CD4-positive, alpha-beta T cell treated with Interleukin-17A for 1 hour (primary cell): ENCODE data around the gene CD44.
A peak's percentile ranks its signal among the peaks of the same experiment; 100 is the strongest.

ENCODE experiments used
- DNase-seq: peaks from one replicate; pipeline ENCODE4 v3.0.0-alpha.2; 2020

The CD44 gene

DNA sequence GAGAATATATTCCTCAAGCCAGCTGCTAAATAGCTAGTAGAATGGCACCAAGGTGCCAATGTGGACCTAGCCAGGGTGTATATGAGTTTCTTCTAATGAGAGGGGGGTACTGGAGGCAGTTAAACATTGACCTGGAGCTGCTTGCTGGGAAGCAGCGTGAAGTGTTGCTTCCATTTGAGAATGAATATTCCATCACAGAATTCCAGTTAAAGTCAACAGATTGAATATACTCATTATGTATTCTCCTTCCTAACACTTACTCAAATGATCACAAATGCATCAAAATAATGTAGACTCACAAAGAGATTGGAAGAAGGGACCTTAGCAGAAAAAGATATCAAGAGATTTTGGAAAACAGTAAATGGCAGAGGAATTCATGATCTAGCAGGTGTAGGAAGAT lies 102.1 kb downstream of the CD44 start:
- no peak for DNase-seq

GRCh38 chr11:35241531-35241930 lies 102.6 kb downstream of the CD44 start:
- no peak for DNase-seq

- peak; percentile 34 for DNase-seq
These were observed 103.7 kb downstream of the CD44 start for GRCh38 chr11:35242412-35243242.

DNA sequence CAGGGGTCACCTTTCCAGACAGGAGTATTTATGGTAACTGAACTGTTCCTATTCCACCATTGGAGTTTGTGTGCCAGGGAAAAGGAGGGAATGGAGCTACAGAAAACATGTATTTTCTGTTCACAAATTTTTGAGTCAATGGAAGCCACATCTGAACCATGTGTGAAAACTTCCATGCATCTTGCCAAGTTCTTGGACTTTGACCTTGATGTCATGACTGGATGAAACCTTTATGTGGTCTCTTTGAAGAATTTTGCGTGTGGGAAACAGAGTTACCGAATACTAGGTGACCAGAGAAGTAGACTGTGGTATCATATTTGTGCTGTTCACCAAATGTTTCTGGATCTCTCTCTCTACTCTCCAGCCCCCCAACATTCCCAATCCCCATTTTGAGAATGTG lies 104.8 kb downstream of the CD44 start:
- no peak for DNase-seq

DNA sequence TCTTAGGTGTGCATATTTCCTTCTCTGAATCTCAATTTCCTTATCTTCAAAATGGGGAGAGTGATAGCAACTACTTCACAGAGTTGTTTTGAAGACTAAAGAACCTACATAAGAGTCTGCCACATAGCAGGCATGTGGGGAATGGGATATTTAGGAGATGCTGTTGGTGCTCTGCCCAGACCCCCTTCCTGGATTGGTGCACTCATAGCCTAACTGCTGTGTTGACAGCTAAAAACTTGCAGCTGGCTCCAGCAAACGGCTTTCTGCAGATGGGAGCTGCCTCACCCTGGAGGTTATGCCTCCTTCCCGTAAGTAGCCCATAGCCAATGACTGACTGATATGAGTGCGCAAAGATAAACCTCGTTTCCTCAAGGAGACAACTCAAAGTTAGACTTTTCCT lies 106.1 kb downstream of the CD44 start:
- DNase-seq: no peak

DNA sequence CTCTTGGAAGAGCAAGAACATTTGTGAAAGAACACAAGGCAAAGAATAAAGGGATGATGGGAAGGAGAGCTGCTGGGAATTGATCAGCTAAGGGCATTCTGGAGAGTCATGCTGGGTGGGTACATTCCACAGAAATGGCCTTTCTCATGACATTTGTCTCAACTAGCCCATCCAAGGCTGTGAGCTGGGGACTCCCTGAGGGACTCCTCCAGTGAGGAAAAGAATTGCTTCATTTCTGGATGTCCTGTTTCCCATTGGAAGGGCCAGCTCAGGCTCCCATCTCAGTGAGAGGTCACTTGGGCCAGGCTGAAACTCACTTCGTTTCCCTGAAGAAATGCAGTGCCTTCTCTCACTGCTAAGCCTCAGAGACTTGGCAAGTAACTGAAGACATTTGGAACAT lies 106.8 kb downstream of the CD44 start:
- DNase-seq: no peak

- DNase-seq: no peak
These were observed 107.8 kb downstream of the CD44 start for GRCh38 chr11:35246745-35247144.

- peak; percentile 91 for DNase-seq
These were observed 108.5 kb downstream of the CD44 start for GRCh38 chr11:35247428-35247827.

DNA sequence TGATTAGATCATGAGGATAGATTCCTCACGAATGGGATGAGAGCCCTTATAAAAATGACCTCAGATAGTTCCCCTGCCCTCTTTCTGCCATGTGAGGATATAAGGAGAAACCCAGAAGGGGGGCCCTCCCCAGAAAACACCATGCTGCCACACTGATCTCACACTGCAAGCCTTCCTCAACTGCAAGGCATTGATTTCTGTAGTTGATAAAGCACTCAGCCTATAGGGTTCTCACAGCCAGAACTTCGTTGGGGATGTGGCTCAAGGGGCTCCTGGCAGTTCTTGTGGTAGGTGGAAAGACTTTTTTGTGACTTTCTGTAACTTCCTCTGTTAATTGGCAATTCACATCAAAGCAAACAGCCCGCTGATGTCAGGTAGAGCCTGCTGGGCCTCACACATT lies 108.9 kb downstream of the CD44 start:
- DNase-seq: peak; percentile 67

DNA sequence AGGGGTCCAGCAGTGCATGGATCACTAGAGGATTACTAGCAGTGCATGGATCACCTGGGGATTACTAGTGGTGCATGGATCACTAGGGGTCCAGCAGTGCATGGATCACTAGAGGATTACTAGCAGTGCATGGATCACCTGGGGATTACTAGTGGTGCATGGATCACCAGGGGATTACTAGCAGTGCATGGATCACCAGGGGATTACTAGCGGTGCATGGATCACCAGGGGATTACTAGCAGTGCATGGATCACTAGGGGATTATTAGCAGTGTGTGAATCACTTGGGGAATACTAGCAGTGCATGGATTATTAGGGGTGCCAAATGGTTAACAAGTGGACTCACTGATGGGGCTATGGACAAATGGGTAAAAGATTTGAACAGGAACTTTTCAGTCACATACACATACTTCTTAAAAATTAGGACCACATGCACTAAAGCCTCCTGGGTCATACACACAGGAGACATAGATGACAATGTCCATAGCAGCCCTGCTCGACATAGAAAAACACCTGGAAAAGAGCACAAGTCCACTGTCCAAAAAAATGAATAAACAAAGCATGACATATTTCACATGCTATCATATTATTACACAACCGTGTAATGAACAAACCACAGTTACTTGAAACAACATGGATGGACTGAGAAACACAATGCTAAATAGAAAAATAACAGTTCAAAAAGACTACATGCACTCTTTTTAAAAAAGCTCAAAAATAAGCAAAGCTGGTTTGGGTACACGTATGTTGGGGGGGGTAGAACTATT lies 109.8 kb downstream of the CD44 start:
- no peak for DNase-seq

DNA sequence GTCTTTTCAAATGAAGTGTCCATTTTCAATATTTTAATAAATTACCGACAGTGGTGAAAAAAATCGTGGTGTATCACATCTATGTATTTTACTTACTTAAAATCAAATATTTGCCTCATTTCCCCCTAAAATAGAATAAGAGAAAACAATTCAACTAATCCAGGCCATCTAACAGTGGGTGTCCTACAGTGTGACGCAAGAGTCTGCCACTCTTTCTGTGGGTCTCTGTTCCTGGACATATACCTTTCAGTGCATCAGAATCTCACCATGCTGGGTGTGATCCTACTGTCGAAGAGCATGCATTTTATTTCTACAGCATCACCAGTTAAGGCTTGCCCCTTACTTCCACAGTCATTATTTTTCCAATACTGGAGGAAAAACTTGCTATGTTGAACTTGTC lies 111.2 kb downstream of the CD44 start:
- no peak for DNase-seq

DNA sequence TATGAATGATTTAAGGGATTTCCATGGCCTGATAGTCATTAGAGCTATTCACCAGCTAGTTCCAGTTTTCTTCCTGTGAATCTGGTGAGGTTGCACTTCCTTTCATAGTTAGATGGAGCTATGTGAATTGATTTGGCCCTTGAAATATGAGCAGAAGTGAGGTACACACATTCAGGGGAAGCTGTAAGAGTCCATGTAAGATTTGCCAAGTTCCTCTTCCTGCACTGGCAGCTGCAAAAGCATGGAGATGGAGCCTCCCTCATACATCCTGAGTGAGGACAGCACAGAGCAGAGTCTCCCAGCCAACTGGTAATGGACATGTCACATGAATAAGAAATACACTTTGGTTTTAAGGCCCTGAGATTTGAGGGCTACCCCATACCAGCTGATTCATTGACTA lies 111.7 kb downstream of the CD44 start:
- DNase-seq: no peak

DNA sequence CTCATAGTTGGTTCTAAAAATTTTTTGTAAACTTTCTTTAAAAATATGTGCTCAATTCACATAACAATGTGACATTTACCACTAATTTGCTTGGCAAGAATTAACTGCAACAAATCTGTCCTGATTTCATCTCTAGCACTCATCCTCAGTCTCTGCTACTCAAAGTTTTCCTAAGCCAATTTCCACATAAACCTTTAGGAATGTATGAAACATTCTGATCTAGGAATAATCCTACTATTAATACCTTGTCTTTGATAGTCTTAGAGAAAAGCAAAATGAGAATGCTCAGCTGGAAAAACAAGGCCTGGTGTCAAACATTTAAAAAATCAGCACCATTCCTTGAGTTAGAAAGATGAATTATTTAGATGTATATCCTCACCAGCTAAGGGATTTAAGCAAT lies 114.3 kb downstream of the CD44 start:
- DNase-seq: no peak

GRCh38 chr11:35255514-35255913 lies 116.5 kb downstream of the CD44 start:
- DNase-seq: no peak

- DNase-seq: no peak
These were observed 117.3 kb downstream of the CD44 start for GRCh38 chr11:35256296-35256695.

- DNase-seq: peak; percentile 59
These were observed 118.3 kb downstream of the CD44 start for GRCh38 chr11:35257281-35257680.

DNA sequence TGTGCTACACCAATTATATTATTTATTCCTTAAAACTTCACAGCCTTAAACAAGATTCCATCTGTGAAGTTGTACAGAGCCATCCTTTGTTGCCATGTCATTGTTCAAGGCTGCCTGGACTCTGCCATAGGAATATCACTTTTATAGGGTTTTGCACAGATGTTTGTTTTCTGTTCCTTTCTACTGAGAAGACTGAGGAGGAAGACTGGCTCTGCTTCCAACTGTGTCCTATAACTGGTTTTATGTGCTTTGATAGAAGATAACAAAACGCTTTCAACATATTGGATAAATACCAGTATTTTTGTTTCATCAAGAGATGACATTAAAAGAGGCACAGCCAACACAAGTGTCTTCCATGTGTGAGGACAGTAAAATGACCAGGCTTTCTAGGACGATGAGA lies 120.6 kb downstream of the CD44 start:
- no peak for DNase-seq

DNA sequence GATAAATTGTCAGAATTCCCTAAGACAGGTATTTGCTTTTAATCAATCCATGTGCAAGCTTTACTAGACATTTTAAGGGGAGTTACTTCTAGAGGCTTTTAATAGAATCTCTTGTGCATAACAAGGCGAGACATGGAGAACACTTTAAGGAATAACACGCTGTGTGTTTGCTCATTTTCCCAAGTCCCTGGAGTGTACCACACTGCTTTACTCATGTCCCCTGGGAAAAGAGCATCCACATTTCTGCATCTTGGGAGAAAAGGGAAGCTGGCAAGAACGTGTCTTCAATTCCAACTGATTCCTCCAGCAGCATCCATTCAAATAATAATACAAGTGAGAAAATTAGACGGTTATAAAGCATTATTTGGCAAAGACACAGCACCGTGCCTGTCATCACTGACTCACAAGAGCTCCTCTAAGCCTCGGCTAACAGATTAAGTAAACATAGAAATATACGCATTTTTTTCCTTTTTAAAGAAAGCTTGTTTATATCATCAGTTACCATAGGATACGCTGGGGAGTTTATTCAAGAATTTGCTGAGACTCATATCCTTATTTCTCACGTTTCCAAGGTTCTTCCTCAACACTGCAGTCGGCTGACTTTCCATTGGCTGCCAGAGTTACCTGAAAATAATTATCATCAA lies 121.5 kb downstream of the CD44 start:
- DNase-seq: no peak

DNA sequence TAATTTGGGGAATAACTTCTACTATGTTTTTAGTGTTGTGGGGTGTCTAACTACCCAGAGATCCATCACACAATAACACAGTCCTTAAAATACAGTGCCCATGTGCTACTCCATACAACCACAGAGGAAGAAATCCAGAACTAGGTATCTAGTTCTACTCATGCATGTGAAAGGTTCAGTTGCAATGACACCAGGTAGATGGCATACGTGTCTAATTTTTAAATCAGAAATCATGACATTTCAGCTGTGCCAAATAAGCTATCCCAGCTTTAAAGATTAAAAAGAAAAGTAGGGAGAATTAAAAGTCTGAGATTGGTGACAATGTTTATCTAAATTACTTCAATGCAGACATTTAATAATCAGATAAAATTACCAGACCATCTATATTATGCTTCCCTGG lies 122.2 kb downstream of the CD44 start:
- no peak for DNase-seq

GRCh38 chr11:35262056-35262455 lies 123.1 kb downstream of the CD44 start:
- no peak for DNase-seq

DNA sequence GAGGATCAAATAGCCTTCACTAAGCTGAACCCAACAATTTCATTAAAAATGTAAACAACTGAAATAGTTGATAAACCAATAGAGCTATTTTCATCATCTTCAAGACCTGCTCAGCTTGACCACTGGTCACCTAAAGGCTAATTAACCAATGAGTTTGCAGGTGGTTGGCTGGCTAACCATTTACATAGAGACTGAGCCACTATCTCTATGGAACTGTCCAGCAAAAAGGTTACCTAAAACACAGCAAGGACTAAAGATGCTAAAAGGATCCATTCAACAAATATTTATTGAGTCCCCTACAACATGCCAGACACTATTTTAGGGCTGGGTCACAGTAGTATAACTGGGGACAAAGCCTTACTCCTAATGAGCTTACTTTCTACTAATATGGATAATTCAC lies 123.8 kb downstream of the CD44 start:
- no peak for DNase-seq

DNA sequence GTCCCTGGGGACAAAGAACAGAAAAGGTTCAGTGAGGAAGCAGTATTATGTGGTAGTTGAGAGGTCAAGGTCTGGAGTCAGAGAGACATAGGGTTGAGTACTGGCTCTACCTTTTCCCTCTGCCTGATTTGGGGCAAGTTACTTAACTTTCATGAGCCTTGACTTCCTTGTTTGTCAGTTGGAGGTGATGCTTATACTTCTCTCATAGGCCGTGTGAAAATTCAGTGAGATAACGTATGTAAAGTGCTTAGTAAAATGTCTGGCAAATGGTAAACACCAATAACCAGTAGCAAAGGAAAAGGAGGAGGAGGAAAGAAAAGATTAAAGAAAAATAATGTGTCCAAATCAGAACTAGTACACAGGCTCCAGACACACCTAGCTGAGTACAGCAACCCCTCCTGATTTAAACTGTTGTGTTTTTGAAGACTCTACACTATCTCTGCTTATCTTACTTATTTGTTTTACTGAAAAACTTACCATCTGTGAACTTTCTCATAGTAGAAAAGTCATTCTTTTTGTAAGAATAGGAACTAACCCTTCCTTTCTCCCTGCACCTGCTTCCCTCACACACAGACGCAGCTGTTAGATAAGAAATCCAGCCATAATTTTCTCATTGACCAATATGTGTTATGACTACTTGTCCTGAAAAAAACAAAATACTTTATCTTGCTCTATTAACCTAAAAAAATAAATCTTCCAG lies 126.9 kb downstream of the CD44 start:
- no peak for DNase-seq

DNA sequence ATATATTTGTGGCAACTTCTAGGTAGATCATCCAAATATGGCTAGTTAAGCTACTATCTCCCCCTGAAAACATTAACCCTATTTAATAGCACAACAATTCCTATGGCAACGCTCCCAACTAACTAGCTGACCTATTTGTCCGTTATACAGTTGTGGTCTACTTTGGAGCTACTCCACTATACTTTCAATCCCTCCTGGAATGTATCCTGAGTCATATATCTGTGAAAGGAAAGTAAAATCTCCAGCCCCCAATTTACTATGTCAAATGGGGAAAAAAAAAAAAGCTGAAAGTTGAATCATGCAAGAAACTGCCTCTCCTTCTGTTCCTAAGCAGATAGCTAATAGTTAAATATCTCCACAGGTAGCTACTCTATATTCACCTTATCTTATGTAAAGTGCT lies 128.5 kb downstream of the CD44 start:
- DNase-seq: no peak
